Liver (tissue), 9 donors: ENCODE measurements around the gene UVSSA. TPM values are rescaled to one million over a fixed set of nuclear protein-coding genes. Genes with fewer than 3 reads are reported as not detected.

Experiments
- DNase-seq: peaks from one replicate; pipeline ENCODE4 v3.0.0-alpha.2; 2017; ENCODE audit warnings: low spot score
- H3K27ac ChIP-seq, 2 donors: one replicate each; pipeline ENCODE4 v1.7.0; 2013; ENCODE audit warnings: inconsistent platforms in 2 of 2, low read length in 2 of 2, control low read depth in 1 of 2, low read depth in 1 of 2, mild to moderate bottlenecking in 1 of 2
- H3K27me3 ChIP-seq, 4 donors: one replicate each; pipeline versions ENCODE4 v1.6.1 to v1.7.0; 2013; ENCODE audit warnings: low read length in 3 of 4, inconsistent platforms in 1 of 4, mild to moderate bottlenecking in 1 of 4, moderate library complexity in 1 of 4; ENCODE audit not compliant: control insufficient read depth in 4 of 4, insufficient read depth in 4 of 4
- H3K36me3 ChIP-seq, 4 donors: one replicate each; pipeline versions ENCODE4 v1.6.1 to v1.7.0; 2013; ENCODE audit warnings: low read length in 3 of 4, mild to moderate bottlenecking in 3 of 4, low read depth in 1 of 4, moderate library complexity in 1 of 4; ENCODE audit not compliant: control insufficient read depth in 4 of 4, insufficient read depth in 3 of 4
- H3K4me1 ChIP-seq, 4 donors: one replicate each; pipeline versions ENCODE4 v1.6.1 to v1.7.0; 2013; ENCODE audit warnings: low read length in 3 of 4, mild to moderate bottlenecking in 3 of 4, moderate library complexity in 1 of 4; ENCODE audit not compliant: control insufficient read depth in 4 of 4, insufficient read depth in 4 of 4
- H3K4me3 ChIP-seq, 3 donors: one replicate each; pipeline versions ENCODE4 v1.6.1 to v1.7.0; 2013; ENCODE audit warnings: low read length in 3 of 3, control low read depth in 1 of 3, low read depth in 1 of 3, mild to moderate bottlenecking in 1 of 3
- H3K9ac ChIP-seq, 2 donors: one replicate each; pipeline ENCODE4 v1.7.0; 2013; ENCODE audit warnings: low read length in 2 of 2, mild to moderate bottlenecking in 2 of 2, moderate library complexity in 2 of 2, control low read depth in 1 of 2, low read depth in 1 of 2
- H3K9me3 ChIP-seq, 4 donors: one replicate each; pipeline versions ENCODE4 v1.6.1 to v1.7.0; 2013; ENCODE audit warnings: low read length in 3 of 4; ENCODE audit not compliant: control insufficient read depth in 4 of 4
- ATF3 ChIP-seq: IDR thresholded peaks from 2 replicates; pipeline ENCODE4 v1.6.1; 2016; ENCODE audit warnings: antibody characterized with exemption
- CTCF ChIP-seq: fragments of 150-350 bp; IDR thresholded peaks from 2 replicates; pipeline ENCODE4 v1.5.1; 2017; ENCODE audit warnings: improper control_type of control experiment, low read depth, low read length; ENCODE audit not compliant: missing input control
- FOXA1 ChIP-seq: IDR thresholded peaks from 2 replicates; pipeline ENCODE4 v1.6.1; 2016; ENCODE audit warnings: antibody characterized with exemption
- FOXA2 ChIP-seq: IDR thresholded peaks from 2 replicates; pipeline ENCODE4 v1.6.1; 2016; ENCODE audit warnings: antibody characterized with exemption
- GABPA ChIP-seq, 2 donors: IDR thresholded peaks in 1 of 2; conservative IDR thresholded peaks in 1 of 2; 2 replicates each; pipeline ENCODE4 v1.6.1; 2016; ENCODE audit warnings: antibody characterized with exemption in 2 of 2, mild to moderate bottlenecking in 1 of 2, moderate library complexity in 1 of 2
- HNF4G ChIP-seq: IDR thresholded peaks from 2 replicates; pipeline ENCODE4 v1.6.1; 2016; ENCODE audit warnings: antibody characterized with exemption
- JUND ChIP-seq, 2 donors: IDR thresholded peaks; 2 replicates each; pipeline ENCODE4 v1.6.1; 2016; ENCODE audit warnings: antibody characterized with exemption in 2 of 2
- RAD21 ChIP-seq, 2 donors: IDR thresholded peaks; 2 replicates each; pipeline ENCODE4 v1.6.1; 2016; ENCODE audit warnings: antibody characterized with exemption in 2 of 2, mild to moderate bottlenecking in 2 of 2
- REST ChIP-seq: IDR thresholded peaks from 2 replicates; pipeline ENCODE4 v1.6.1; 2016; ENCODE audit warnings: antibody characterized with exemption, mild to moderate bottlenecking
- RXRA ChIP-seq, 2 donors: IDR thresholded peaks; 2 replicates each; pipeline ENCODE4 v1.6.1; 2017 to 2018; ENCODE audit warnings: antibody characterized with exemption in 2 of 2, mild to moderate bottlenecking in 1 of 2
- SP1 ChIP-seq: IDR thresholded peaks from 2 replicates; pipeline ENCODE4 v1.6.1; 2018; ENCODE audit warnings: antibody characterized with exemption, mild to moderate bottlenecking
- TAF1 ChIP-seq: conservative IDR thresholded peaks from 2 replicates; pipeline ENCODE4 v1.6.1; 2016; ENCODE audit warnings: antibody characterized with exemption, mild to moderate bottlenecking
- YY1 ChIP-seq: IDR thresholded peaks from 2 replicates; pipeline ENCODE4 v1.6.1; 2016; ENCODE audit warnings: antibody characterized with exemption, mild to moderate bottlenecking
- ZBTB33 ChIP-seq: IDR thresholded peaks from 2 replicates; pipeline ENCODE4 v1.6.1; 2016; ENCODE audit warnings: antibody characterized with exemption
- WGBS: extraction: QIAGEN DNeasy Blood & Tissue Kit; methylation state at CpG from one replicate; pipeline ENCODE4 v1.1.7; 2013; 5-methylcytosine and 5-hydroxymethylcytosine counted together
- polyA plus RNA-seq, 2 donors: library from polyadenylated mRNA; stranded (reverse) in 1 of 2; unstranded in 1 of 2; fragments of 200-250 nt in 1 of 2; fragments of >200 nt in 1 of 2; fragmentation: Nextera tagmentation in 1 of 2; extraction: Ambion mirVana in 1 of 2; gene quantifications; one replicate each; pipeline versions ENCODE4 v1.2.1 to v1.2.3, GENCODE V29; 2013 to 2015
- total RNA-seq, 2 donors: library from RNA; depleted of rRNA; stranded (reverse); fragments of >200 nt; gene quantifications; one replicate each; pipeline ENCODE4 v1.2.3, GENCODE V29; 2014
- TF ChIP-seq, protein P1 (sequence below): IDR thresholded peaks from 2 replicates; pipeline ENCODE4 v1.6.1; 2016; ENCODE audit warnings: antibody characterized with exemption
- donor health status: healthy.
- donor health status: healthy.
- donor health status: healthy.
- donor health status: healthy.
- donor health status: healthy.

UVSSA gene
- total and polyA plus RNA-seq, 4 donors: 2.2 to 18.3 (median 3.6) TPM

GRCh38 chr4:1362046-1362445, 15.0 kb downstream of the UVSSA start (continued):
- TF ChIP-seq CTCF (no peak), TAF1 (no peak), FOXA1 (no peak), RAD21 (IDR thresholded peaks at IDR 0.05) (no peak)

GRCh38 chr4:1362521-1362920, 15.5 kb downstream of the UVSSA start:
- H3K4me1 ChIP-seq: no peaks in the 10 kb centered on the region
- H3K9ac ChIP-seq: no peak overlapping the region
- 94% methylated on average over 17 of the region's 17 CpGs for WGBS
- no peaks in the 10 kb centered on the region for H3K27me3 ChIP-seq
- no peak for DNase-seq
- no peak overlapping the region for H3K4me3 ChIP-seq
- H3K9me3 ChIP-seq: no peaks in the 10 kb centered on the region
- peaks cover 0 to 19% (median 6%) of the 10 kb centered on the region in 4 donors for H3K36me3 ChIP-seq
- no peak for TF ChIP-seq JUND (IDR thresholded peaks at IDR 0.05)
- no peak for TF ChIP-seq RXRA (IDR thresholded peaks at IDR 0.05)
- TF ChIP-seq FOXA2: no peak
- TF ChIP-seq ATF3: no peak
- no peak for TF ChIP-seq FOXA1
- no peak for TF ChIP-seq SP1
- TF ChIP-seq TAF1: no peak
- TF ChIP-seq ZBTB33: no peak
- TF ChIP-seq YY1: no peak
- no peak for TF ChIP-seq HNF4G
- TF ChIP-seq RAD21 (IDR thresholded peaks at IDR 0.05): no peak
- TF ChIP-seq REST: no peak
- TF ChIP-seq, protein P1, sequence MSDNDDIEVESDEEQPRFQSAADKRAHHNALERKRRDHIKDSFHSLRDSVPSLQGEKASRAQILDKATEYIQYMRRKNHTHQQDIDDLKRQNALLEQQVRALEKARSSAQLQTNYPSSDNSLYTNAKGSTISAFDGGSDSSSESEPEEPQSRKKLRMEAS: no peak
- no peak for TF ChIP-seq GABPA (IDR thresholded peaks at IDR 0.05 in 1 of 2, conservative IDR thresholded peaks at IDR 0.05 in 1 of 2)
- no peak overlapping the region for H3K27ac ChIP-seq
